GM21423 (cell line): Measurements from ENCODE around the gene LTB4R.
"Not testable (repeated sequence)": the region's sequence is repeated elsewhere in the genome, so short reads cannot be mapped to it uniquely, and the experiment has no call there.

Source experiments
- ATAC-seq: cut with Tn5 transposase; IDR thresholded peaks from one replicate; pipeline ENCODE4 v1.9.1; 2021; ENCODE audit warnings: mild to moderate bottlenecking, moderate library complexity; ENCODE audit not compliant: unreplicated experiment

LTB4R gene

GRCh38 chr14:24317141-24317928, 6.0 kb downstream of the LTB4R start:
- ATAC-seq: no peak

- no peak for ATAC-seq
Measured at GRCh38 chr14:24321212-24321975, 10.1 kb downstream of the LTB4R start.

GRCh38 chr14:24322672-24323071, 11.4 kb downstream of the LTB4R start:
- ATAC-seq: no peak

- ATAC-seq: no peak
Measured at GRCh38 chr14:24323341-24323740, 12.0 kb downstream of the LTB4R start.

GRCh38 chr14:24324024-24324423, 12.7 kb downstream of the LTB4R start:
- no peak for ATAC-seq

- no peak for ATAC-seq
Measured at GRCh38 chr14:24325041-24325530, 13.8 kb downstream of the LTB4R start.

GRCh38 chr14:24325963-24326362, 14.7 kb downstream of the LTB4R start:
- ATAC-seq: no peak

GRCh38 chr14:24327303-24327702, 16.0 kb downstream of the LTB4R start:
- ATAC-seq: no peak

- ATAC-seq: not testable (repeated sequence)
Measured at GRCh38 chr14:24327914-24328313, 16.6 kb downstream of the LTB4R start.

GRCh38 chr14:24329073-24329663, 17.9 kb downstream of the LTB4R start:
- ATAC-seq: no peak

- no peak for ATAC-seq
Measured at GRCh38 chr14:24329736-24330135, 18.4 kb downstream of the LTB4R start.

GRCh38 chr14:24330973-24331674, 19.8 kb downstream of the LTB4R start:
- no peak for ATAC-seq

- no peak for ATAC-seq
Measured at GRCh38 chr14:24331731-24332267, 20.5 kb downstream of the LTB4R start.

GRCh38 chr14:24332268-24332993, 21.1 kb downstream of the LTB4R start:
- ATAC-seq: peak; percentile 86

GRCh38 chr14:24334431-24335291, 23.4 kb downstream of the LTB4R start, which contains the start of gene ADCY4:
Gene ADCY4 (minus strand): TSS chr14:24335071. CDS start chr14:24334652, 419 bp downstream.
- no peak for ATAC-seq

GRCh38 chr14:24335461-24336171, 24.3 kb downstream of the LTB4R start:
- ATAC-seq: no peak

GRCh38 chr14:24337144-24337823, 26.0 kb downstream of the LTB4R start:
- ATAC-seq: no peak

GRCh38 chr14:24337824-24338175, 26.5 kb downstream of the LTB4R start:
- no peak for ATAC-seq
